Loucy (cell line): ENCODE results near the gene ANKRD6.

Source experiments
- H2AFZ ChIP-seq: fragments of 200-600 bp; sonication (generic); 2 replicates; pipeline ENCODE4 v1.6.0; 2016; ENCODE audit warnings: antibody characterized with exemption, mild to moderate bottlenecking, low read length, moderate library complexity
- H3F3A ChIP-seq: fragments of 200-600 bp; 2 replicates; pipeline ENCODE4 v1.6.0; 2016; ENCODE audit warnings: antibody characterized with exemption, low read depth, mild to moderate bottlenecking
- H3K27me3 ChIP-seq: fragments of 200-600 bp; sonication (generic); 2 replicates; pipeline ENCODE4 v1.6.1; 2014; ENCODE audit warnings: low read length, mild to moderate bottlenecking; ENCODE audit not compliant: insufficient read depth, poor library complexity, severe bottlenecking
- H3K36me3 ChIP-seq: fragments of 200-600 bp; sonication (generic); 2 replicates; pipeline ENCODE4 v1.6.1; 2016; ENCODE audit warnings: low read length; ENCODE audit not compliant: insufficient read depth
- H3K4me1 ChIP-seq: fragments of 200-600 bp; sonication (generic); 2 replicates; pipeline ENCODE4 v1.5.1; 2014; ENCODE audit warnings: low read length, mild to moderate bottlenecking; ENCODE audit not compliant: insufficient read depth, poor library complexity, severe bottlenecking
- H3K4me2 ChIP-seq: fragments of 200-600 bp; sonication (generic); 2 replicates; pipeline ENCODE4 v1.6.0; 2014; ENCODE audit warnings: antibody characterized with exemption, low read length, low read depth, mild to moderate bottlenecking; ENCODE audit not compliant: poor library complexity, severe bottlenecking
- H3K4me3 ChIP-seq: fragments of 200-600 bp; sonication (generic); 2 replicates; pipeline ENCODE4 v1.5.1; 2014; ENCODE audit warnings: low read length, mild to moderate bottlenecking, mixed read lengths; ENCODE audit not compliant: poor library complexity, severe bottlenecking
- H3K79me2 ChIP-seq: fragments of 200-600 bp; sonication (generic); 2 replicates; pipeline ENCODE4 v1.6.1; 2014; ENCODE audit warnings: low read length; ENCODE audit not compliant: insufficient read depth
- H3K9ac ChIP-seq: fragments of 200-600 bp; sonication (generic); 2 replicates; pipeline ENCODE4 v1.6.0; 2014; ENCODE audit warnings: mild to moderate bottlenecking, low read depth, low read length, moderate library complexity; ENCODE audit not compliant: poor library complexity, severe bottlenecking
- H3K9me2 ChIP-seq: fragments of 200-600 bp; sonication (generic); replicated peaks from 2 replicates; pipeline ENCODE4 v1.6.1; 2016; ENCODE audit warnings: low read depth, low read length, mixed read lengths
- H3K9me3 ChIP-seq: fragments of 200-600 bp; sonication (generic); 2 replicates; pipeline ENCODE4 v1.6.1; 2014; ENCODE audit warnings: mild to moderate bottlenecking, antibody characterized with exemption, low read length, low read depth; ENCODE audit not compliant: insufficient read depth
- H4K20me1 ChIP-seq: fragments of 200-600 bp; sonication (generic); 2 replicates; pipeline ENCODE4 v1.6.0; 2014; ENCODE audit warnings: antibody characterized with exemption, low read length, mild to moderate bottlenecking; ENCODE audit not compliant: insufficient read depth, poor library complexity, severe bottlenecking
- EZH2phosphoT487 ChIP-seq: fragments of 200-600 bp; IDR thresholded peaks from 2 replicates; pipeline ENCODE4 v1.6.1; 2018; ENCODE audit warnings: antibody characterized with exemption, mild to moderate bottlenecking, moderate library complexity, borderline replicate concordance
- TF ChIP-seq, protein P1 (sequence below): fragments of 200-600 bp; sonication (generic); conservative IDR thresholded peaks from 2 replicates; pipeline ENCODE4 v1.5.1; 2014; ENCODE audit warnings: mild to moderate bottlenecking, antibody characterized with exemption, low read length

The ANKRD6 gene

DNA sequence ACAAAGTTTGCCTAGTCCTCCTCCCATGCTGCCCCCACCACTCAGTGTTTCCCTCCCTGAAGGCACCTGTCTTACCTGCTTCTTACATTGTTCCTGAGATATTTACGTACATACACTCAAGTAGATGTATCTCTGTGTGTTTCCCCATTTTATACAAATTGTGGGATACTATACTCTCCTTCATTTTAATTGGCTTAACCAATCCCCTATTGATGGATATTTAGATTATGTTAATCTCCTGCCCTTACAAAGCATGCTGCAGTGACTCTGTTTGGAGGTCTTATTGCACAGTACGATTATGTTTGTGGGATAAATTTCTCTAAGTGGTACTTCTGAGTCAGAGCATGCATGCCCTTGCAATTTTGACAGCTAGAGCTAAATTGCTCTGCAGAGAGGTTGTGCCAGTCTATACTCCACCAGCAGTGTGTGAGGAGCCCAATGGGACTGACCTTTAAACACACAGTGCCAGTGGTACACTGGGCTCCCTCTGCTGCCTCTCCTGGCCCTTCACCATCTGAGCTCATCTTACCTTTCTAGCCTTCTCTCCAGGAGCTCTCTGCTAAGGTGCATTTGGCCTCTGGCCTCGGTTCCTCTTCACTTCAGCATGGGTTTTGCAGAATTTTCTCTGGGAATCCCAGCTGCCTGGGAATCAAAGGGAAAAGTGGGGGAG, 148.2 kb downstream of the ANKRD6 start:
- H3K9ac ChIP-seq: no peak overlapping the region
- H3K4me3 ChIP-seq: no peak overlapping the region
- H3K9me3 ChIP-seq: no peaks in the 10 kb centered on the region
- H3K27me3 ChIP-seq: no peaks in the 10 kb centered on the region
- peaks cover 10% of the 10 kb centered on the region for H3K4me1 ChIP-seq
- H3F3A ChIP-seq: no peaks in the 10 kb centered on the region
- no peak for TF ChIP-seq EZH2phosphoT487
- TF ChIP-seq, protein P1, sequence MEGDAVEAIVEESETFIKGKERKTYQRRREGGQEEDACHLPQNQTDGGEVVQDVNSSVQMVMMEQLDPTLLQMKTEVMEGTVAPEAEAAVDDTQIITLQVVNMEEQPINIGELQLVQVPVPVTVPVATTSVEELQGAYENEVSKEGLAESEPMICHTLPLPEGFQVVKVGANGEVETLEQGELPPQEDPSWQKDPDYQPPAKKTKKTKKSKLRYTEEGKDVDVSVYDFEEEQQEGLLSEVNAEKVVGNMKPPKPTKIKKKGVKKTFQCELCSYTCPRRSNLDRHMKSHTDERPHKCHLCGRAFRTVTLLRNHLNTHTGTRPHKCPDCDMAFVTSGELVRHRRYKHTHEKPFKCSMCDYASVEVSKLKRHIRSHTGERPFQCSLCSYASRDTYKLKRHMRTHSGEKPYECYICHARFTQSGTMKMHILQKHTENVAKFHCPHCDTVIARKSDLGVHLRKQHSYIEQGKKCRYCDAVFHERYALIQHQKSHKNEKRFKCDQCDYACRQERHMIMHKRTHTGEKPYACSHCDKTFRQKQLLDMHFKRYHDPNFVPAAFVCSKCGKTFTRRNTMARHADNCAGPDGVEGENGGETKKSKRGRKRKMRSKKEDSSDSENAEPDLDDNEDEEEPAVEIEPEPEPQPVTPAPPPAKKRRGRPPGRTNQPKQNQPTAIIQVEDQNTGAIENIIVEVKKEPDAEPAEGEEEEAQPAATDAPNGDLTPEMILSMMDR: no peak
- H4K20me1 ChIP-seq: no peaks in the 10 kb centered on the region
- H3K79me2 ChIP-seq: no peaks in the 10 kb centered on the region
- H3K9me2 ChIP-seq: no peaks in the 10 kb centered on the region
- H3K4me2 ChIP-seq: no peak overlapping the region
- H3K36me3 ChIP-seq: no peaks in the 10 kb centered on the region
- no peak overlapping the region for H2AFZ ChIP-seq

- no peaks in the 10 kb centered on the region for H3K9me2 ChIP-seq
- no peaks in the 10 kb centered on the region for H4K20me1 ChIP-seq
- TF ChIP-seq EZH2phosphoT487: no peak
- TF ChIP-seq, protein P1: no peak
- H3K4me2 ChIP-seq: no peak overlapping the region
- peaks cover 10% of the 10 kb centered on the region for H3K4me1 ChIP-seq
- H3K27me3 ChIP-seq: no peaks in the 10 kb centered on the region
- H3K79me2 ChIP-seq: no peaks in the 10 kb centered on the region
- no peaks in the 10 kb centered on the region for H3K9me3 ChIP-seq
- no peaks in the 10 kb centered on the region for H3F3A ChIP-seq
- no peaks in the 10 kb centered on the region for H3K36me3 ChIP-seq
- no peak overlapping the region for H3K9ac ChIP-seq
- no peak overlapping the region for H3K4me3 ChIP-seq
- no peak overlapping the region for H2AFZ ChIP-seq
Measured at GRCh38 chr6:89581689-89582088, 148.7 kb downstream of the ANKRD6 start.

- Histone ChIP-seq H4K20me1 (no peaks in the 10 kb centered on the region), H3K79me2 (no peaks in the 10 kb centered on the region), H3K36me3 (no peaks in the 10 kb centered on the region), H2AFZ (no peak overlapping the region), H3F3A (no peaks in the 10 kb centered on the region), H3K9me2 (no peaks in the 10 kb centered on the region), H3K4me2 (peak overlapping the region; percentile 16), H3K27me3 (no peaks in the 10 kb centered on the region), H3K9me3 (no peaks in the 10 kb centered on the region), H3K9ac (no peak overlapping the region), H3K4me1 (peaks cover 10% of the 10 kb centered on the region), H3K4me3 (no peak overlapping the region)
- TF ChIP-seq, protein P1: no peak
- TF ChIP-seq EZH2phosphoT487: no peak
Measured at GRCh38 chr6:89582669-89583325, 149.8 kb downstream of the ANKRD6 start.
